WI38 (cell line): ENCODE measurements around the gene HRH3.

Source experiments
- H3K4me3 ChIP-seq: 2 replicates; pipeline ENCODE4 v1.5.1; 2011; ENCODE audit warnings: low read depth, mild to moderate bottlenecking, control low read depth, low read length
- TF ChIP-seq, protein P1 (sequence below): IDR thresholded peaks from 2 replicates; pipeline ENCODE4 v1.5.1; 2012; ENCODE audit warnings: low read depth, mild to moderate bottlenecking, control low read depth, low read length

The HRH3 gene

GRCh38 chr20:62230696-62231095 lies 10.6 kb upstream of the HRH3 start:
- TF ChIP-seq, protein P1, sequence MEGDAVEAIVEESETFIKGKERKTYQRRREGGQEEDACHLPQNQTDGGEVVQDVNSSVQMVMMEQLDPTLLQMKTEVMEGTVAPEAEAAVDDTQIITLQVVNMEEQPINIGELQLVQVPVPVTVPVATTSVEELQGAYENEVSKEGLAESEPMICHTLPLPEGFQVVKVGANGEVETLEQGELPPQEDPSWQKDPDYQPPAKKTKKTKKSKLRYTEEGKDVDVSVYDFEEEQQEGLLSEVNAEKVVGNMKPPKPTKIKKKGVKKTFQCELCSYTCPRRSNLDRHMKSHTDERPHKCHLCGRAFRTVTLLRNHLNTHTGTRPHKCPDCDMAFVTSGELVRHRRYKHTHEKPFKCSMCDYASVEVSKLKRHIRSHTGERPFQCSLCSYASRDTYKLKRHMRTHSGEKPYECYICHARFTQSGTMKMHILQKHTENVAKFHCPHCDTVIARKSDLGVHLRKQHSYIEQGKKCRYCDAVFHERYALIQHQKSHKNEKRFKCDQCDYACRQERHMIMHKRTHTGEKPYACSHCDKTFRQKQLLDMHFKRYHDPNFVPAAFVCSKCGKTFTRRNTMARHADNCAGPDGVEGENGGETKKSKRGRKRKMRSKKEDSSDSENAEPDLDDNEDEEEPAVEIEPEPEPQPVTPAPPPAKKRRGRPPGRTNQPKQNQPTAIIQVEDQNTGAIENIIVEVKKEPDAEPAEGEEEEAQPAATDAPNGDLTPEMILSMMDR, result no peak
- no peak overlapping the region for H3K4me3 ChIP-seq

DNA sequence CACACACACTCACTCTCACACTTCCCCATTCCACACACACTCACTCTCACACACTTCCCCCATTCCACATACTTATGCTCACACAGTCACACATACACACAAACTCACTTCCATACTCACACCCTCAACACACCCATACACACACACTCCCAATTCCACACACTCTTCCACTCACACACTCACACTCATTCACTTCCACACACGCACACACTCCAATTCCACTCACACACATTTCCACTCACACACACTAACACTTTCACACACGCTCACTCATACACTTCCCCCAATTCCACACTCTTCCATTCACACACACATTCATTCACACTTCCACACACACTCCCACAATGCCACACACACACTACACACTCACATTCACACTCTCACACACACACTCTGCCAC lies 10.2 kb upstream of the HRH3 start:
- TF ChIP-seq, protein P1, result no peak
- H3K4me3 ChIP-seq, result no peak overlapping the region

DNA sequence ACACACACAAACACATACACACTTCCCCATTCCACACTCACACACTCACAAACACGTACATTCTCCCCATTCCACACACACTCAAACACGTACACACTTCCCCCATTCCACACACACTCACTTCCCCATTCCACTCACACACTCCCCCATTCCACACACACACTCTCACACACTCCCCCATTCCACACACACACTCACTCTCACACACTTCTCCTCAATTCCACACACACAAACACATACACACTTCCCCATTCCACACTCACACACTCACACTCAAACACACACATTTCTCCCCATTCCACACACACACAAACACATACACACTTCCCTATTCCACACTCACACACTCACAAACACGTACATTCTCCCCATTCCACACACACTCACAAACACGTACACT lies 9.6 kb upstream of the HRH3 start:
- TF ChIP-seq, protein P1, result no peak
- H3K4me3 ChIP-seq, result no peak overlapping the region

DNA sequence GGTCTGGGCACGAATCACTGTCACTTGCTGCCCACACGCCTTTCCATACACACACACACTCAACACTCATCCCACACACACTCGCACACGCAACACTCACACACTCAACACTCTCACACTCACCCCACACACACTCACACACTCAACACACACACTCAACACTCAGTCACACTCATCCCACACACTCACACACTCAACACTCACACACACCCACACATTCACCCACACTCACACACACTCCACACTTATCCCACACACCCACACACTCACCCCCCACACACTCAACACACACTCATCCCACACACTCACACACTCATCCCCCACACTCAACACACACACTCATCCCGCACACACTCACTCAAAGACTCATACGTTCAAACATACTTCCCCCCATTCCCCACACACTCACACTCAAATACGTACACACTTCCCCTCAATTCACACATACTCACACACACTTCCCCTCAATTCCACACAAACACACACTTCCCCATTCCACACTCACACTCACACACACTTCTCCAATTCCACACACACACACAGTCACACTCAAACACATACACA lies 9.0 kb upstream of the HRH3 start:
- TF ChIP-seq, protein P1, result no peak
- no peak overlapping the region for H3K4me3 ChIP-seq

GRCh38 chr20:62227977-62228958 lies 8.2 kb upstream of the HRH3 start:
- H3K4me3 ChIP-seq, result no peak overlapping the region
- TF ChIP-seq, protein P1, result no peak

DNA sequence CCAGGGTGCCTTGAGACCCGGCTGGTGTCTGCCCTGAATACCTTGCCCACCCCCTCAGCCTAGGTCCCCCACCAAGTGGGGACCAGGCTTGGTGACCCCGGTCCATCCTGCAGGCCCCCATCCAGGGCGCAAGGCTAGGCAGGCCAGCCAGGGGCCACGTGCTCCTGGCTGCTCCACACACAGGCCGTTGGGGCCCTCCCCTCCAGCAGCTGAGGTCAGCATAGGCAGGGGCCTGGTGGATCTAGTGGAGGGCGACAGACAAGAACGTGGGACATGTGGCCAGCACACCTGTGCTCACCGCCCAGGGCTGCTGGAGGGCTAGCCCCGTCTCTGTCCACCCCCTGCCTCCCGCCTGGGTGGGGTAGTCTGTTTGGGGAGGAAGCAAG lies 7.5 kb upstream of the HRH3 start:
- H3K4me3 ChIP-seq, result no peak overlapping the region
- TF ChIP-seq, protein P1, result no peak
